Measurements from ENCODE around the gene AK5. TPM values are rescaled to one million over a fixed set of nuclear protein-coding genes. Genes with fewer than 3 reads are reported as not detected.
"Not testable (repeated sequence)": the region's sequence is repeated elsewhere in the genome, so short reads cannot be mapped to it uniquely, and the experiment has no call there.

The AK5 gene
- polyA plus RNA-seq, 3 donors = 3.2 to 6.2 (median 4.4) TPM

- no peak for DNase-seq (ENCODE audit: low read depth in 3 of 3, low spot score in 2 of 3)
These were observed 2.0 kb downstream of the AK5 start for GRCh38 chr1:77283701-77284425.

GRCh38 chr1:77287535-77287934 is 5.7 kb downstream of the AK5 start:
- no peak for DNase-seq (ENCODE audit: low read depth in 3 of 3, low spot score in 2 of 3)

GRCh38 chr1:77288275-77288674 is 6.5 kb downstream of the AK5 start:
- DNase-seq (ENCODE audit: low read depth in 3 of 3, low spot score in 2 of 3) = no peak

GRCh38 chr1:77290576-77290975 is 8.8 kb downstream of the AK5 start:
- DNase-seq (ENCODE audit: low read depth in 3 of 3, low spot score in 2 of 3) = no peak

GRCh38 chr1:77292551-77292950 is 10.7 kb downstream of the AK5 start:
- no peak for DNase-seq (ENCODE audit: low read depth in 3 of 3, low spot score in 2 of 3)

- DNase-seq (ENCODE audit: low read depth in 3 of 3, low spot score in 2 of 3) = no peak
These were observed 18.7 kb downstream of the AK5 start for GRCh38 chr1:77300566-77300965.

- DNase-seq (ENCODE audit: low read depth in 3 of 3, low spot score in 2 of 3) = no peak
These were observed 21.6 kb downstream of the AK5 start for GRCh38 chr1:77303387-77303786.

- no peak for DNase-seq (ENCODE audit: low read depth in 3 of 3, low spot score in 2 of 3)
These were observed 27.2 kb downstream of the AK5 start for GRCh38 chr1:77308889-77309621.

- DNase-seq (ENCODE audit: low read depth in 3 of 3, low spot score in 2 of 3) = no peak
These were observed 29.1 kb downstream of the AK5 start for GRCh38 chr1:77310924-77311323.

- not testable (repeated sequence) for DNase-seq (ENCODE audit: low read depth in 3 of 3, low spot score in 2 of 3)
These were observed 30.5 kb downstream of the AK5 start for GRCh38 chr1:77312364-77312763.

GRCh38 chr1:77313491-77313890 is 31.7 kb downstream of the AK5 start:
- no peak for DNase-seq (ENCODE audit: low read depth in 3 of 3, low spot score in 2 of 3)

GRCh38 chr1:77316006-77316405 is 34.2 kb downstream of the AK5 start:
- no peak for DNase-seq (ENCODE audit: low read depth in 3 of 3, low spot score in 2 of 3)

GRCh38 chr1:77316966-77317365 is 35.1 kb downstream of the AK5 start:
- DNase-seq (ENCODE audit: low read depth in 3 of 3, low spot score in 2 of 3) = no peak

- DNase-seq (ENCODE audit: low read depth in 3 of 3, low spot score in 2 of 3) = no peak
These were observed 37.4 kb downstream of the AK5 start for GRCh38 chr1:77319036-77319705.

- no peak for DNase-seq (ENCODE audit: low read depth in 3 of 3, low spot score in 2 of 3)
These were observed 40.5 kb downstream of the AK5 start for GRCh38 chr1:77322061-77322900.

GRCh38 chr1:77333501-77333900 is 51.7 kb downstream of the AK5 start:
- no peak for DNase-seq (ENCODE audit: low read depth in 3 of 3, low spot score in 2 of 3)

GRCh38 chr1:77336729-77337128 is 54.9 kb downstream of the AK5 start:
- no peak for DNase-seq (ENCODE audit: low read depth in 3 of 3, low spot score in 2 of 3)

GRCh38 chr1:77339326-77339725 is 57.5 kb downstream of the AK5 start:
- no peak for DNase-seq (ENCODE audit: low read depth in 3 of 3, low spot score in 2 of 3)

GRCh38 chr1:77341195-77341594 is 59.4 kb downstream of the AK5 start:
- DNase-seq (ENCODE audit: low read depth in 3 of 3, low spot score in 2 of 3) = no peak

- DNase-seq (ENCODE audit: low read depth in 3 of 3, low spot score in 2 of 3) = no peak
These were observed 60.9 kb downstream of the AK5 start for GRCh38 chr1:77342745-77343144.

GRCh38 chr1:77347646-77348045 is 65.8 kb downstream of the AK5 start:
- DNase-seq (ENCODE audit: low read depth in 3 of 3, low spot score in 2 of 3) = no peak
